IgD-negative memory B cell (primary cell): ENCODE results near the gene CHST11. TPM values are rescaled to one million over a fixed set of nuclear protein-coding genes. Genes with fewer than 3 reads are reported as not detected.

Source experiments
- H3K27ac Mint-ChIP-seq, 3 donors: one replicate each; pipeline ENCODE4 v1.8.0; 2020 to 2022; ENCODE audit warnings: mild to moderate bottlenecking in 3 of 3, mixed read lengths in 3 of 3, moderate library complexity in 1 of 3
- H3K27me3 Mint-ChIP-seq: one replicate; pipeline ENCODE4 v1.8.0; 2021; ENCODE audit warnings: mixed read lengths
- H3K36me3 Mint-ChIP-seq: one replicate; pipeline ENCODE4 v1.8.0; 2020; ENCODE audit warnings: mild to moderate bottlenecking, mixed read lengths
- H3K4me1 Mint-ChIP-seq, 3 donors: one replicate each; pipeline ENCODE4 v1.8.0; 2020 to 2022; ENCODE audit warnings: mixed read lengths in 3 of 3, mild to moderate bottlenecking in 1 of 3
- H3K4me3 Mint-ChIP-seq, 4 donors: one replicate each; pipeline ENCODE4 v1.8.0; 2020 to 2022; ENCODE audit warnings: mild to moderate bottlenecking in 4 of 4, mixed read lengths in 4 of 4, moderate library complexity in 3 of 4
- H3K9me3 Mint-ChIP-seq, 3 donors: one replicate each; pipeline ENCODE4 v1.8.0; 2020 to 2021; ENCODE audit warnings: mixed read lengths in 3 of 3, mild to moderate bottlenecking in 1 of 3
- polyA plus RNA-seq: library from polyadenylated mRNA; unstranded; fragments of 300-500 nt; fragmentation: Illumina TruSeq; gene quantifications from one replicate; pipeline ENCODE4 v1.2.3, GENCODE V29; 2021

The CHST11 gene
- polyA plus RNA-seq, 1 donor from 2014 or later = 41.7 TPM

- H3K4me3 Mint-ChIP-seq = no peak overlapping the region
Observed at GRCh38 chr12:104713444-104713843, 256.7 kb downstream of the CHST11 start.

GRCh38 chr12:104714369-104714768 is 257.6 kb downstream of the CHST11 start:
- Mint-ChIP-seq H3K4me3 (no peak overlapping the region), H3K4me1 (peaks cover 8 to 23% (median 20%) of the 10 kb centered on the region in 3 donors), H3K9me3 (no peaks in the 10 kb centered on the region), H3K27me3 (no peaks in the 10 kb centered on the region), H3K27ac (no peak overlapping the region), H3K36me3 (peaks cover 3% of the 10 kb centered on the region)

More at GRCh38 chr12:104713444-104713843, 256.7 kb downstream of the CHST11 start:
- Mint-ChIP-seq H3K9me3 (no peaks in the 10 kb centered on the region), H3K27me3 (no peaks in the 10 kb centered on the region), H3K4me1 (peaks cover 8 to 20% (median 19%) of the 10 kb centered on the region in 3 donors), H3K36me3 (peaks cover 3% of the 10 kb centered on the region), H3K27ac (peak overlapping the region in 1 of 3 donors; percentile 26)

GRCh38 chr12:104716172-104716571 is 259.4 kb downstream of the CHST11 start:
- Mint-ChIP-seq H3K36me3 (peaks cover 3% of the 10 kb centered on the region), H3K4me3 (no peak overlapping the region), H3K4me1 (peaks cover 16 to 33% (median 28%) of the 10 kb centered on the region in 3 donors), H3K27me3 (no peaks in the 10 kb centered on the region), H3K27ac (no peak overlapping the region), H3K9me3 (no peaks in the 10 kb centered on the region)

GRCh38 chr12:104718304-104718929 is 261.7 kb downstream of the CHST11 start:
- Mint-ChIP-seq H3K4me3 (no peak overlapping the region), H3K27ac (peak overlapping the region; percentile 13 to 91 (median 31)), H3K4me1 (peaks cover 33 to 52% (median 34%) of the 10 kb centered on the region in 3 donors), H3K27me3 (no peaks in the 10 kb centered on the region), H3K36me3 (peaks cover 2% of the 10 kb centered on the region), H3K9me3 (no peaks in the 10 kb centered on the region)

DNA sequence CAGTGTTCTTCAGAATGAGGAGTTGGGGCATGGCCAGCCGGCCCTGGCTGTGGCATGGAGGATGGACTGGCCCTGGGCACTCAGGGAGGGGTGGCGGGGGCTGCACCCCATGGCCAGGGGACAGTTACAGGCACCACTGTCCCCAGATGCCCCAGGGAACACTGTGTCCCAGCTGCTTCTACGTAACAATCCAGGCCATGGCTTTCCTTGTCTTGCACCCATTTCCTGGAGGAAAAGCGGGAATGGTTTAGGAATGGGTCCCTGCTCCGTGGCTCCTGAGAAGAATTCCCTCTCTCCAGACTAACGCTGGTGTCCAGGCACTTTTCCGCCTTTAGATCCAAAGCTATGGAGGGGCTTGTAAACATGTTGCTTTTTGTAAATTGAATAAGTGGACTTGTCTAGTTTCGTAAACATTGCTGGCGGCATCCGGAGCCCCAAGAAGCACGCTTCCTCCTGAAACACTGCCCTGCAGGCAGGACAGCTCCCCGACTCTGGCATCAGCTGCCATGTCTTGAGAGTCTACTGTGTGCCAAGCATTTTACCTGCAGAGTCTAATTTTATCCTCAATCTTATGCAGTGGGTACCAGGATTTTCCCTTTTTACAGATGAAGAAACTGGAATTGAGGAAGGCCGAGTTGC is 263.1 kb downstream of the CHST11 start:
- Mint-ChIP-seq H3K4me1 (peaks cover 23 to 49% (median 41%) of the 10 kb centered on the region in 3 donors), H3K27ac (peak overlapping the region; percentile 74 to 96 (median 87)), H3K27me3 (no peaks in the 10 kb centered on the region), H3K4me3 (peak overlapping the region; percentile 72 to 89 (median 82)), H3K36me3 (peaks cover 4% of the 10 kb centered on the region), H3K9me3 (no peaks in the 10 kb centered on the region)

GRCh38 chr12:104720339-104721038 is 263.7 kb downstream of the CHST11 start:
- H3K4me1 Mint-ChIP-seq = peaks cover 23 to 45% (median 41%) of the 10 kb centered on the region in 3 donors
- no peaks in the 10 kb centered on the region for H3K9me3 Mint-ChIP-seq
- peak overlapping the region; percentile 74 to 96 (median 87) for H3K27ac Mint-ChIP-seq
- H3K4me3 Mint-ChIP-seq = peak overlapping the region; percentile 72 to 89 (median 82)
- H3K27me3 Mint-ChIP-seq = no peaks in the 10 kb centered on the region
- H3K36me3 Mint-ChIP-seq = peaks cover 4% of the 10 kb centered on the region

GRCh38 chr12:104721039-104721405 is 264.3 kb downstream of the CHST11 start:
- H3K9me3 Mint-ChIP-seq = no peaks in the 10 kb centered on the region
- no peaks in the 10 kb centered on the region for H3K27me3 Mint-ChIP-seq
- peak overlapping the region; percentile 72 to 89 (median 82) for H3K4me3 Mint-ChIP-seq
- H3K27ac Mint-ChIP-seq = peak overlapping the region; percentile 74 to 96 (median 87)
- H3K4me1 Mint-ChIP-seq = peaks cover 21 to 45% (median 40%) of the 10 kb centered on the region in 3 donors
- peaks cover 4% of the 10 kb centered on the region for H3K36me3 Mint-ChIP-seq

GRCh38 chr12:104721936-104722335 is 265.2 kb downstream of the CHST11 start:
- Mint-ChIP-seq H3K27me3 (no peaks in the 10 kb centered on the region), H3K4me1 (peaks cover 24 to 45% (median 37%) of the 10 kb centered on the region in 3 donors), H3K4me3 (peak overlapping the region in 1 of 4 donors; percentile 79), H3K36me3 (peaks cover 4% of the 10 kb centered on the region), H3K9me3 (no peaks in the 10 kb centered on the region), H3K27ac (peak overlapping the region in 2 of 3 donors; percentile 88 to 92)

GRCh38 chr12:104722601-104723534 is 266.1 kb downstream of the CHST11 start:
- no peaks in the 10 kb centered on the region for H3K27me3 Mint-ChIP-seq
- H3K4me3 Mint-ChIP-seq = peak overlapping the region in 2 of 4 donors; percentile 56 to 79
- H3K36me3 Mint-ChIP-seq = peaks cover 4% of the 10 kb centered on the region
- H3K9me3 Mint-ChIP-seq = no peaks in the 10 kb centered on the region
- H3K27ac Mint-ChIP-seq = peak overlapping the region in 2 of 3 donors; percentile 88 to 92
- peaks cover 27 to 45% (median 37%) of the 10 kb centered on the region in 3 donors for H3K4me1 Mint-ChIP-seq

GRCh38 chr12:104723895-104724294 is 267.1 kb downstream of the CHST11 start:
- Mint-ChIP-seq H3K27ac (peak overlapping the region in 2 of 3 donors; percentile 23 to 88), H3K9me3 (no peaks in the 10 kb centered on the region), H3K36me3 (peaks cover 4% of the 10 kb centered on the region), H3K4me1 (peaks cover 29 to 45% (median 37%) of the 10 kb centered on the region in 3 donors), H3K27me3 (no peaks in the 10 kb centered on the region), H3K4me3 (peak overlapping the region in 1 of 4 donors; percentile 17)

DNA sequence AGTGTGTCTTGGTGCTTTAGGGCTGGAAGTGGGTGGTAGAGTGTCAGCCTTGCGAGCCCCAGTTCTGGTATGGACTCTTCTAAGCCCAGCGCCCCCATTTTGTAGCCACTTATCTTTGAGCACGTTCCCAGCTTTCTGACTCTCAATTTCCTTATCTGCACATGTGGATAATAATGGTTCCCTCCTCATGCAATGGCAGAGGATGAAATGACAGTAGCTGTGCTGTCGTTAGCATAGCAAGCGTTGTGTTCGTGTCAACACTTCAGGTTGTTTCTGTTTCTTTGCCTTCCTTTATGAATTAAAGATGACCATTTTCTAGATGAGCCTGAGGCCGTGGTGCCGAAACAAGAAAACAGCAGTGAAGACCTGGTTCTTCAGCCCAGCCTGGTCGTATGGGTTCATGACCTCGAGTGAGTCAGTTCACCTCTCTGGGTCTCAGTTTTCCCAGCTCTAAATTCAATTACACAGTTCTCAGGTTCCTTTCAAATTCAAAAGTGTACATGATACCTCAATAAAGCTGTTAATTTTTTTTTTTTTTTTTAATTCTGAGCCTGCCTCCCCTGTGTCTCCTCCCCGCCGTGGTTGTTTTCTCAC is 268.3 kb downstream of the CHST11 start:
- peaks cover 4% of the 10 kb centered on the region for H3K36me3 Mint-ChIP-seq
- no peaks in the 10 kb centered on the region for H3K9me3 Mint-ChIP-seq
- no peak overlapping the region for H3K4me3 Mint-ChIP-seq
- peaks cover 25 to 45% (median 32%) of the 10 kb centered on the region in 3 donors for H3K4me1 Mint-ChIP-seq
- no peaks in the 10 kb centered on the region for H3K27me3 Mint-ChIP-seq
- H3K27ac Mint-ChIP-seq = no peak overlapping the region

- H3K27ac Mint-ChIP-seq = peak overlapping the region in 1 of 3 donors; percentile 32
- H3K9me3 Mint-ChIP-seq = no peaks in the 10 kb centered on the region
- H3K36me3 Mint-ChIP-seq = peaks cover 4% of the 10 kb centered on the region
- peaks cover 23 to 40% (median 28%) of the 10 kb centered on the region in 3 donors for H3K4me1 Mint-ChIP-seq
- no peak overlapping the region for H3K4me3 Mint-ChIP-seq
- H3K27me3 Mint-ChIP-seq = no peaks in the 10 kb centered on the region
Observed at GRCh38 chr12:104725610-104726009, 268.9 kb downstream of the CHST11 start.

GRCh38 chr12:104727726-104728465 is 271.1 kb downstream of the CHST11 start:
- no peak overlapping the region for H3K27ac Mint-ChIP-seq
- no peak overlapping the region for H3K4me3 Mint-ChIP-seq
- H3K36me3 Mint-ChIP-seq = peaks cover 4% of the 10 kb centered on the region
- H3K9me3 Mint-ChIP-seq = no peaks in the 10 kb centered on the region
- H3K27me3 Mint-ChIP-seq = no peaks in the 10 kb centered on the region
- H3K4me1 Mint-ChIP-seq = peaks cover 10 to 22% (median 16%) of the 10 kb centered on the region in 3 donors
